ENCODE results near the gene DNAH1. TPM values are rescaled to one million over a fixed set of nuclear protein-coding genes. Genes with fewer than 3 reads are reported as not detected.

DNAH1 gene
- total and polyA plus RNA-seq, 2 experiments from 2014 or later, result 0.81 to 4.0 TPM

DNA sequence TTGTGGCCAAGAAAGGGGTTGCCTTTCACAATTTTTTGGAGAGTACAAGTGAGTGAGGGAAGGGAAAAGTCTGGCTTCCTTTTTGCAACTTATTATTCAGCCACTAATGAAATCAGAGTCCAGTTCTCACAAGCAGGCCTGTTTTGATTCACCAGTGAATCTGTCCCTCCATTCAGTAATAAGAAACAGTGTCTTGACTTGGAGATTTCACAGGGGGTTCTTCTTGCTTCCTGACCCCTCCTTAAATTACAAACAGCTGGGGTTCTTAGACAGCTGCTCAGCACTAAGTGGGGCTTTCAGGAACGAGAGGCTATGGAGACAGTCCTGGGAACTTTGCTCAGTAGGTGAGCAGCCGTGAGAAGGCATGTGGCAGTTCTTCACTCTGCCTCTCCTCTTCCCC, 104.3 kb downstream of the DNAH1 start:
- H3K79me2 ChIP-seq (ENCODE audit: insufficient read depth), result no peaks in the 10 kb centered on the region
- no peak for DNase-seq
- in situ Hi-C loops (cut with MboI), result no loop called here
- TF ChIP-seq EZH2 (IDR thresholded peaks at IDR 0.05; ENCODE audit: insufficient read depth, poor library complexity, severe bottlenecking) (no peak), EZH2phosphoT487 (IDR thresholded peaks at IDR 0.05; ENCODE audit: insufficient read depth, low read depth) (no peak)
- no peaks in the 10 kb centered on the region for H4K20me1 ChIP-seq (ENCODE audit: insufficient read depth)
- no peaks in the 10 kb centered on the region for H3K36me3 ChIP-seq (ENCODE audit: low read depth)
- H3K4me1 ChIP-seq (ENCODE audit: insufficient read depth), result no peaks in the 10 kb centered on the region
- no peak overlapping the region for H3K4me2 ChIP-seq (ENCODE audit: unreplicated experiment)
- 39 to 51% methylated on average over 2 of the region's 2 CpGs for WGBS, 2 experiments (ENCODE audit: low coverage in 1 of 2, low lambda C conversion rate in 2 of 2, missing lambda C conversion rate in 2 of 2)
- H3K4me3 ChIP-seq, result no peak overlapping the region
- no peak overlapping the region for H3K27ac ChIP-seq
- no peak overlapping the region for H3K9ac ChIP-seq
- H3K9me2 ChIP-seq (ENCODE audit: insufficient read depth), result no peaks in the 10 kb centered on the region
- H3K27me3 ChIP-seq (replicated peaks; ENCODE audit: insufficient read depth), result no peaks in the 10 kb centered on the region
- no peaks in the 10 kb centered on the region for H3F3A ChIP-seq (ENCODE audit: insufficient read depth)
- H2AFZ ChIP-seq, result no peak overlapping the region
- H3K9me3 ChIP-seq (ENCODE audit: low read depth), result no peaks in the 10 kb centered on the region

DNA sequence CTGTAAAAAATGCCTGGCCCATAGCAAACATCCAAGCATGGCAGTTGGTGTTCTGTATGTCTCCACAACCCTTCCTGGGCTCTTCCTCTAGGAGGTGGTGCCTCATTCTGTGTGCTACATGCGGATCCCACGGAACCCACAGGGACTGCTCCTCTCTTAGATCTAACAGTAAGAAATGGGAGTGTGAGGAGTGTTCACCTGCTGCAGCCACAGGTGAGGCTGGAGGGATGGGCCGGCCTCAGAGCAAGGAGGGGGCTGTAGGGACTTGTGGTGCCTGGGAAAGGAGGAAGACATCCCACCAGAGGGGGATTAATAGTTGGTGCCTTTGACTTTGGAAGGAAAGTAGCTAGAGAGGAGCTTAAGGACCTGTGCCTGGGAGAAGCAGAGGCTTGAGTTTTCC, 106.5 kb downstream of the DNAH1 start:
- Histone ChIP-seq H3K9me2 (ENCODE audit: insufficient read depth) (no peaks in the 10 kb centered on the region), H3K4me2 (ENCODE audit: unreplicated experiment) (no peak overlapping the region), H3K79me2 (ENCODE audit: insufficient read depth) (no peaks in the 10 kb centered on the region), H3F3A (ENCODE audit: insufficient read depth) (no peaks in the 10 kb centered on the region), H2AFZ (no peak overlapping the region), H3K27ac (no peak overlapping the region), H3K36me3 (ENCODE audit: low read depth) (no peaks in the 10 kb centered on the region), H3K9ac (no peak overlapping the region), H4K20me1 (ENCODE audit: insufficient read depth) (no peaks in the 10 kb centered on the region), H3K9me3 (ENCODE audit: low read depth) (no peaks in the 10 kb centered on the region), H3K4me3 (no peak overlapping the region), H3K27me3 (replicated peaks; ENCODE audit: insufficient read depth) (no peaks in the 10 kb centered on the region), H3K4me1 (ENCODE audit: insufficient read depth) (no peaks in the 10 kb centered on the region)
- no peak for TF ChIP-seq EZH2phosphoT487 (IDR thresholded peaks at IDR 0.05; ENCODE audit: insufficient read depth, low read depth)
- no peak for TF ChIP-seq EZH2 (IDR thresholded peaks at IDR 0.05; ENCODE audit: insufficient read depth, poor library complexity, severe bottlenecking)
- WGBS, 2 experiments (ENCODE audit: low coverage in 1 of 2, low lambda C conversion rate in 2 of 2, missing lambda C conversion rate in 2 of 2), result 85% methylated on average over 3 of the region's 3 CpGs
- DNase-seq, result no peak
- in situ Hi-C loops (cut with MboI), result no loop called here

DNA sequence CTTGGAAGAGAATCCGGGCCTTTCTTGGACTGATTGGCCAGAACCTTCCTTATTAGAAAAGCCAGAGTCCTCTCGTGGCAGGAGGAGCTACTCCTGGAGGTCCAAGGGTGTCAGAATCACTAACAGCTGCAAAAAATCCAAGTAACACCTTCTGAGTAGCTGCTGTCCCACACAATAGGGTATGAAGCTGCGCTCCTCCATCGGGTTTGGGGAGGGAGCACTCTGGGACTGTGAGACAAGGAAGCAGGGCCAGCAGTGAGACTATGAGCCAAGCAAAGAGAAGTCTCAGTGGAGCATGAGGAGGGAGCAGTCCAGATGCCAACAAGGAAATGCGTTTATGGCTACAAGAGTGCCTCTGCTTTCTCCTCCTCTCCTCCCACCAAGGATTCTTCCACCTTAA, 107.1 kb downstream of the DNAH1 start:
- WGBS, 2 experiments (ENCODE audit: low coverage in 1 of 2, low lambda C conversion rate in 2 of 2, missing lambda C conversion rate in 2 of 2), result 38 to 51% methylated on average over 5 of the region's 5 CpGs
- Histone ChIP-seq H3K9me2 (ENCODE audit: insufficient read depth) (no peaks in the 10 kb centered on the region), H3F3A (ENCODE audit: insufficient read depth) (no peaks in the 10 kb centered on the region), H3K4me1 (ENCODE audit: insufficient read depth) (no peaks in the 10 kb centered on the region), H3K27ac (no peak overlapping the region), H3K4me2 (ENCODE audit: unreplicated experiment) (no peak overlapping the region), H3K36me3 (ENCODE audit: low read depth) (no peaks in the 10 kb centered on the region), H3K79me2 (ENCODE audit: insufficient read depth) (no peaks in the 10 kb centered on the region), H3K4me3 (no peak overlapping the region), H2AFZ (no peak overlapping the region), H3K9ac (no peak overlapping the region), H4K20me1 (ENCODE audit: insufficient read depth) (no peaks in the 10 kb centered on the region), H3K27me3 (replicated peaks; ENCODE audit: insufficient read depth) (no peaks in the 10 kb centered on the region), H3K9me3 (ENCODE audit: low read depth) (no peaks in the 10 kb centered on the region)
- in situ Hi-C loops (cut with MboI), result no loop called here
- DNase-seq, result no peak
- no peak for TF ChIP-seq EZH2phosphoT487 (IDR thresholded peaks at IDR 0.05; ENCODE audit: insufficient read depth, low read depth)
- TF ChIP-seq EZH2 (IDR thresholded peaks at IDR 0.05; ENCODE audit: insufficient read depth, poor library complexity, severe bottlenecking), result no peak

DNA sequence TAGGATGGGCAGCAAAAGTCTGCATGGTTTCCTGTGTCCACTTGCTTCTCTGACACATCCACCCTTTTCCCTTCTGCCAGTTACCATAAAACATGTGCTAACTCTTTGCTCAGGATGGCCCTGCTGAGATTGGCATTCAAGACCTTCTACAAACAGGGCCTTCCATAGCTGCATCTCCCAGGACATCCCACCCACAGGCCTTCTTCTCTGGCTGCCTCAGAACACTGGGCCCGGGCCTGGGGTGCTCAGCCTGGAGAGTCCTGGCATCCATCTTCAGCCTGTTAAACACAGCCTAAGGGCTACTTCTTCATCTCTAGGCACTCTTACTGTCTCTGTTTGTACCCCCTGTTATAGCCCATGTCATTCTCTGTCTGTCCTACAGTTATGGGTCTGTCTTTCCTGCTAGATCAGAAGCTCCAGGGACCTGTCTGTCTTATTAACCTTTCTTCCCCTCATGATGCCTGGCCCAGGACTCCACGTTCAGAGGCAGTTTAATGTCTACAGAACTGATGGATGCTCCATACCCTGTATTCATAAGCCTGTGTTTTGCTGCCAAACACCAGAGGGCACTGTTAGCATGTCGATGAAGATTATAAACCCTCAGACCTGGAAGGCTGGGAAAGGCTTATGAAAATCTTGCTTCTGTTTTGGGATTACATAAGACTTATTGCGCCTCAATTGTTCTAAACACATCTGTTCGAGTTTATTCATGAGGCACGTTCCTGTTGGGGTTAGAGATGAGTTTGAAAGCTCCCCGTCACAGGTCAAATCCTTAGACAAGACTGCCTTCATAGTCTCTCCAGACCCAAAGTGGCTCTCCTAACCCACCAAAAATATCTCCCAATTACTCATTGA, 112.3 kb downstream of the DNAH1 start:
- H3K9ac ChIP-seq, result no peak overlapping the region
- in situ Hi-C loops (cut with MboI), result no loop called here
- H3K27me3 ChIP-seq (replicated peaks; ENCODE audit: insufficient read depth), result no peaks in the 10 kb centered on the region
- no peaks in the 10 kb centered on the region for H3K9me3 ChIP-seq (ENCODE audit: low read depth)
- 5 to 8% methylated on average over 7 of the region's 7 CpGs for WGBS, 2 experiments (ENCODE audit: low coverage in 1 of 2, low lambda C conversion rate in 2 of 2, missing lambda C conversion rate in 2 of 2)
- no peak overlapping the region for H3K27ac ChIP-seq
- no peak for TF ChIP-seq EZH2phosphoT487 (IDR thresholded peaks at IDR 0.05; ENCODE audit: insufficient read depth, low read depth)
- no peak for TF ChIP-seq EZH2 (IDR thresholded peaks at IDR 0.05; ENCODE audit: insufficient read depth, poor library complexity, severe bottlenecking)
- H3K9me2 ChIP-seq (ENCODE audit: insufficient read depth), result no peaks in the 10 kb centered on the region
- peak; percentile 85 for DNase-seq
- no peaks in the 10 kb centered on the region for H3F3A ChIP-seq (ENCODE audit: insufficient read depth)
- H3K79me2 ChIP-seq (ENCODE audit: insufficient read depth), result no peaks in the 10 kb centered on the region
- no peaks in the 10 kb centered on the region for H4K20me1 ChIP-seq (ENCODE audit: insufficient read depth)
- no peak overlapping the region for H3K4me3 ChIP-seq
- H2AFZ ChIP-seq, result no peak overlapping the region
- no peaks in the 10 kb centered on the region for H3K4me1 ChIP-seq (ENCODE audit: insufficient read depth)
- H3K36me3 ChIP-seq (ENCODE audit: low read depth), result no peaks in the 10 kb centered on the region
- H3K4me2 ChIP-seq (ENCODE audit: unreplicated experiment), result no peak overlapping the region
